DOHH2 (cell line): ENCODE results near the gene DDR2.

Experiments used
- H3F3A ChIP-seq: fragments of 200-600 bp; sonication (generic), shearing (Covaris generic); 2 replicates; pipeline ENCODE4 v1.6.0; 2016; ENCODE audit warnings: antibody characterized with exemption, mild to moderate bottlenecking; ENCODE audit not compliant: control insufficient read depth, insufficient read depth
- H3K27ac ChIP-seq: fragments of 200-600 bp; sonication (generic); 2 replicates; pipeline ENCODE4 v1.5.1; 2014; ENCODE audit warnings: low read depth, mild to moderate bottlenecking, low read length, moderate library complexity
- H3K27me3 ChIP-seq: fragments of 200-600 bp; sonication (generic); 2 replicates; pipeline ENCODE4 v1.6.1; 2014; ENCODE audit warnings: mild to moderate bottlenecking, low read length, mixed read lengths; ENCODE audit not compliant: control insufficient read depth
- H3K36me3 ChIP-seq: fragments of 200-600 bp; sonication (generic); 2 replicates; pipeline ENCODE4 v1.6.1; 2014; ENCODE audit warnings: mild to moderate bottlenecking, low read length, moderate library complexity, mixed read lengths; ENCODE audit not compliant: control insufficient read depth
- H3K4me1 ChIP-seq: fragments of 200-600 bp; sonication (generic); 2 replicates; pipeline ENCODE4 v1.6.1; 2014; ENCODE audit warnings: mild to moderate bottlenecking, low read length, mixed read lengths; ENCODE audit not compliant: control insufficient read depth
- H3K4me2 ChIP-seq: fragments of 200-600 bp; sonication (generic); 2 replicates; pipeline ENCODE4 v1.6.0; 2014; ENCODE audit warnings: mild to moderate bottlenecking, low read length, moderate library complexity
- H3K4me3 ChIP-seq: fragments of 200-600 bp; sonication (generic); 2 replicates; pipeline ENCODE4 v1.5.1; 2014; ENCODE audit warnings: mild to moderate bottlenecking, low read length, mixed read lengths
- H3K79me2 ChIP-seq: fragments of 200-600 bp; sonication (generic); 2 replicates; pipeline ENCODE4 v1.6.1; 2014; ENCODE audit warnings: mild to moderate bottlenecking, low read length, mixed read lengths; ENCODE audit not compliant: control insufficient read depth
- H3K9me2 ChIP-seq: fragments of 200-600 bp; sonication (generic); replicated peaks from 2 replicates; pipeline ENCODE4 v1.6.1; 2014; ENCODE audit warnings: mild to moderate bottlenecking, low read length, mixed read lengths; ENCODE audit not compliant: control insufficient read depth
- H3K9me3 ChIP-seq: fragments of 200-600 bp; sonication (generic); 2 replicates; pipeline ENCODE4 v1.6.1; 2014; ENCODE audit warnings: antibody characterized with exemption, low read length, mixed read lengths; ENCODE audit not compliant: control insufficient read depth, insufficient read depth
- H4K20me1 ChIP-seq: fragments of 200-600 bp; sonication (generic); 2 replicates; pipeline ENCODE4 v1.6.0; 2014; ENCODE audit warnings: low read depth, mild to moderate bottlenecking, antibody characterized with exemption, low read length, moderate library complexity; ENCODE audit not compliant: control insufficient read depth, insufficient read depth
- CTCF ChIP-seq: fragments of 200-600 bp; sonication (generic); IDR thresholded peaks from one replicate; pipeline ENCODE4 v1.5.1; 2014; ENCODE audit warnings: antibody characterized with exemption, mild to moderate bottlenecking, low read depth, low read length; ENCODE audit not compliant: poor library complexity, severe bottlenecking
- EZH2phosphoT487 ChIP-seq: fragments of 200-600 bp; sonication (generic); IDR thresholded peaks from 2 replicates; pipeline ENCODE4 v1.6.1; 2017; ENCODE audit warnings: borderline replicate concordance, mild to moderate bottlenecking, antibody characterized with exemption, low read length, moderate library complexity, mixed read lengths

Gene DDR2

GRCh38 chr1:162701286-162701685, 69.0 kb downstream of the DDR2 start:
- Histone ChIP-seq H3K36me3 (no peaks in the 10 kb centered on the region), H3K4me1 (no peaks in the 10 kb centered on the region), H4K20me1 (no peaks in the 10 kb centered on the region), H3K27ac (no peak overlapping the region), H3F3A (no peaks in the 10 kb centered on the region), H3K9me2 (no peaks in the 10 kb centered on the region), H3K79me2 (no peaks in the 10 kb centered on the region), H3K9me3 (no peaks in the 10 kb centered on the region), H3K27me3 (peaks cover 4% of the 10 kb centered on the region; the same call in 1 of the 2 replicates), H3K4me3 (no peak overlapping the region), H3K4me2 (no peak overlapping the region)
- TF ChIP-seq CTCF (no peak), EZH2phosphoT487 (no peak)

GRCh38 chr1:162702628-162703027, 70.4 kb downstream of the DDR2 start:
- H3K27me3 ChIP-seq = peaks cover 4% of the 10 kb centered on the region; the same call in 1 of the 2 replicates
- no peaks in the 10 kb centered on the region for H3K9me3 ChIP-seq
- H4K20me1 ChIP-seq = no peaks in the 10 kb centered on the region
- H3K4me2 ChIP-seq = no peak overlapping the region
- H3K36me3 ChIP-seq = no peaks in the 10 kb centered on the region
- H3K27ac ChIP-seq = no peak overlapping the region
- H3K9me2 ChIP-seq = no peaks in the 10 kb centered on the region
- H3K79me2 ChIP-seq = no peaks in the 10 kb centered on the region
- H3F3A ChIP-seq = no peaks in the 10 kb centered on the region
- H3K4me3 ChIP-seq = no peak overlapping the region
- no peak for TF ChIP-seq EZH2phosphoT487
- TF ChIP-seq CTCF = no peak
- H3K4me1 ChIP-seq = no peaks in the 10 kb centered on the region

- Histone ChIP-seq H3K36me3 (no peaks in the 10 kb centered on the region), H3K4me2 (no peak overlapping the region), H3K27me3 (peaks cover 4% of the 10 kb centered on the region; the same call in 1 of the 2 replicates), H3K4me1 (no peaks in the 10 kb centered on the region), H3K4me3 (no peak overlapping the region), H3K9me2 (no peaks in the 10 kb centered on the region), H3K79me2 (no peaks in the 10 kb centered on the region), H3K9me3 (no peaks in the 10 kb centered on the region), H3F3A (no peaks in the 10 kb centered on the region), H3K27ac (no peak overlapping the region), H4K20me1 (no peaks in the 10 kb centered on the region)
- no peak for TF ChIP-seq EZH2phosphoT487
Measured at GRCh38 chr1:162703708-162704107, 71.4 kb downstream of the DDR2 start.

- H3F3A ChIP-seq = no peaks in the 10 kb centered on the region
- H3K9me2 ChIP-seq = no peaks in the 10 kb centered on the region
- no peaks in the 10 kb centered on the region for H3K4me1 ChIP-seq
- no peaks in the 10 kb centered on the region for H3K9me3 ChIP-seq
- H3K27me3 ChIP-seq = no peaks in the 10 kb centered on the region; the same call in 1 of the 2 replicates
- no peak overlapping the region for H3K4me2 ChIP-seq
- TF ChIP-seq EZH2phosphoT487 = no peak
- no peak for TF ChIP-seq CTCF
- H3K4me3 ChIP-seq = no peak overlapping the region
- no peaks in the 10 kb centered on the region for H3K36me3 ChIP-seq
- H4K20me1 ChIP-seq = no peaks in the 10 kb centered on the region
- H3K27ac ChIP-seq = no peak overlapping the region
- no peaks in the 10 kb centered on the region for H3K79me2 ChIP-seq
Measured at GRCh38 chr1:162704673-162705424, 72.6 kb downstream of the DDR2 start.
